NCI-H1436 (cell line): ENCODE results near the gene SLC2A5.

ENCODE experiments used
- DNase-seq: peaks from one replicate; lab custom pipeline; 2025; lab: John Stamatoyannopoulos, UW

SLC2A5 gene

GRCh38 chr1:9062021-9062471, 7.4 kb downstream of the SLC2A5 start:
- DNase-seq, result no peak

DNA sequence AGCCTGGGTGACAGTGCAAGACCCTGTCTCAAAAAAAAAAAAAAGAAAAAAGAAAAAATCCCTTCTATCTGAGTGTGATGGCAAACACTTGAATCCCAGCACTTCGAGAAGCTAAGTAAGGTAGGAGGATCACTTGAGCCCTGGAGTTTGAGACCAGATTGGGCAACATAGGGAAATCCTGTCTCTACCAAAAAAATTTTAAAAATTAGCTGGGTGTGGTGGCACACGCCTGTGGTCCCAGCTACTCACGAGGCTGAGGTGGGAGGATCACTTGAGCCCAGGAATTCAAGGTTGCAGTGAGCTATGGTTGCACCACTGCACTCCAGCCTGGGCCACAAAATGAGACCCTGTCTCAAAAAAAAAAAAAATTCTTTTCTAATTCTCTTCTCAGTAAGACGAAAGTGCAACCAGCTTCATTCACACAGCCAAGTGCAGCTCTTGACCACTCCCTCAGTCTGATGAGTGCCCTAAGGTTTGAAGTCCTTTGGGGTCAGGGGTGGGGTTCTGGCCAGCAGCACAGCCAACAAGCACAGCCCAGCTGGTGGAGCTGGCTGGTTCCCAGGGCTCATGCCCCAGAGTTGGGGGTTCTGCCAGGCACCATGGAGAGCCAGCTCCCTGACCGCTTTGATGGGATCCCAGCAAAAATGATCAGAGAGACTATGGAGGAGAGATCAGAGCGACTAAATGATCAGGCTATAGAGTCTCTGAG, 8.0 kb downstream of the SLC2A5 start:
- DNase-seq, result no peak

- no peak for DNase-seq
Observed at GRCh38 chr1:9059891-9060744, 9.3 kb downstream of the SLC2A5 start.

GRCh38 chr1:9058465-9058864, 11.0 kb downstream of the SLC2A5 start:
- DNase-seq, result no peak

DNA sequence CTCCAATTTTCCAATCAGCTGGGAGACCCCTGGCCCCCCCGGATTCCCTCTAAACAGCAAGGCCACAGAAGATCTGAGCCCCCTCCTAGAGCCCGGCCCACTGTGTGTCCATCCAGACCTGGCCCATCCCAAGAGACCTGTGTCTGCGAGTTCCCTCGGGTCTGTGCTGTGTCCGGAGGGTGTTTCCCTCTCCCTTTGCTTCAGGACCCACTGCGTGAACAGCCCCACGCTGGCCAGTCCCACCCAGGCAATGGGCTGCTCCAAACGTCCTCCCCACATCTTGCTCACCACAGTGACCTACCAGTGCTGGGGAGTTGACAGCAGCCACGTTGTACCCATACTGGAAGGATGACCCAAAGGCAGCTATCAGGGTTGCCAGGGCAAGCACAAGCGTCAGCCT, 11.6 kb downstream of the SLC2A5 start:
- DNase-seq, result no peak

DNA sequence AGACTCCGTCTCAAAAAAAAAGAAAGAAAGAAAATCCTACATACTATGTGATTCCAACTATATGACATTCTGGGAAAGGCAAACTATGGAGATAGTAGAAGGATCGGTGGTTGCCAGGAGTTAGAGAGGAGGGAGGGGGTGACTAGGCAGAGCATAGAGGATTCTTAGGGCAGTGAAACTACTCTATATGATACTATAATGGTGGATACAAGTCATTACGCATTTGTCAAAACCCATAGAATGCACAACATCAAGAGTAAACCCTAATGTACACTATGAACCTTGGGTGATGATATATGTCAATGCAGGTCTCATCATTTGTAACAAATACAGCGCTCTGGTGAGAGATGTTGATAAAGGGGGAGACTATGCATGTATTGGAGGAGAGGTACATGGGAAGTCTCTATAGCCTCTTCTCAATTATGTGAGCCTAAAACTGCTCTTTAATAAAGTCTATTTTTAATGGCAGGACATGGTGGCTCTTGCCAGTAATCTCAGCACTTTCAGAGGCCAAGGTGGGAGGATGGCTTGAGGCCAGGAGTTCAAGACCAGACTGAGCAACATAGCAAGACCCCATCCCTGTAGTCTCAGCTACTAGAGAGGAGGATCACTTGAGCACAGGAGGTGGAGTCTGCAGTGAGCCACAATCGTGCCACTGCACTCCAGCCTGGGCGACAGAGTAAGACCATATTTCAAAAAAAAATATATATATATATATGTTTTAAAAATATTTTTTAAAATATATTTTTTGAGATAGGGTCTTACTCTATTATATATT, 17.0 kb downstream of the SLC2A5 start:
- no peak for DNase-seq

GRCh38 chr1:9051379-9051778, 18.1 kb downstream of the SLC2A5 start:
- no peak for DNase-seq

GRCh38 chr1:9050803-9051202, 18.6 kb downstream of the SLC2A5 start:
- DNase-seq, result no peak

DNA sequence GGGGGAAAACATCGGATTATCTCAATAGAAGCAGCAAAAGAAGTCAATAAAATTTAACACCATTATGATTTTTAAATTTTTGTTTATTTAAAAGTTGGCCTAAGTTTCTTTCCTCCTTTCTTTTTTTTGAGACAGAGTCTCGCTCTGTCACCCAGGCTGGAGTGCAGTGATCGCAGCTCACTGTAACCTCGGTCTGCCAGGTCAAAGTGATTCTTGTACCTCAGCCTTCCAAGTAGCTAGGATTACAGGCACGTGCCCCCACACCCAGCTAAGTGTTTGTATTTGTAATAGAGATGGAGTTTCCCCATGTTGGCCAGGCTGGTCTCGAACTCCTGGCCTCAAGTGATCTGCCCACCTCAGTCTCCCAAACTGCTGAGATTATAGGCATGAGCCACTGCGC, 20.9 kb downstream of the SLC2A5 start:
- no peak for DNase-seq

DNA sequence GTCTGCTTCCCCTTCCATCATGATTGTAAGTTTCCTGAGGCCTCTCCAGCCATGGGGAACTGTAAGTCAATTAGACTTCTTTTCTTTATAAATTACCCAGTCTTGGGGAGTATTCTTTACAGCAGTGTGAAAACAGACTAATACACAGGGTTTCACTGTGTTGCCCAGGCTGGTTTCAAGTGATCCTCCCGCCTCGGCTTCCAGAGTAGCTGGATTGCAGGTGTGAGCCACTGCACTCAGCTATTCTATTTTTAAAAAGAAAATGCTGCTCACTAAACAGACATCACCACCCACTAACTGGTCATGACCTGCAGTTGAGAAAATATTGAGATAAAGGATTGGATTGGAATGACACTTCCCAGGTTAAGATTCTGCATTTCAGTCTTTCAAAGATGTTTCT, 22.4 kb downstream of the SLC2A5 start:
- no peak for DNase-seq

DNA sequence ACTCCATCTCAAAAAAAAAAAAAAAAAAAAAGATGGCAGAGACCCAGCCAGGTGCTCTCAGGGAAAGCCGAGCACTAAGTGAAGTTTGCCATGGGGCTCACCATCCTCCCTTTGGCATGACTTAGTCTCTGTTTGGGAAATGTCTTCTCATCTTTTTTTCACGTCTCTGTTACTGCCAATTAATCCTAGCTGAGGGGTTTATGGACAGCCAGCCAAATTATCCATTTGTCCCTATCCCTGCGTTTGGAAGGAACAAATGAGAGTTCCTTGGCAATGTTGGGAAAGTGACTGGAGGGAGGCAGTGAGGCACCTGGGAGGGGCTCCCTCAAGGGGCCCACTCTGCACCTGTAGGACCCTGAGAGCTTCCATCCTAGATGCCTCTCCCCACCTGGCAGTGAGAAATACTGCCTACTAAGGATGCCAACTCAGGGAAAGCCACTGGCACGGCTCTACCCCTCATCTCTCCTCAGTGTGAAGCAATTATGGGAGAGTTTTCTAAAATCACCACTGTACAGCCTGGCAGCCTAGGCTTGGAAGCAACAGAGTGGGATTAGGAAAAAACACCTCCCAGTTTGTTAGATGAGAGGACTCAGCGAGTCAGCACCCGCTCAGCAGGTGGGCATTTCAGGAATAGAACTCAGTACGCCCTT, 23.4 kb downstream of the SLC2A5 start:
- DNase-seq, result no peak

DNA sequence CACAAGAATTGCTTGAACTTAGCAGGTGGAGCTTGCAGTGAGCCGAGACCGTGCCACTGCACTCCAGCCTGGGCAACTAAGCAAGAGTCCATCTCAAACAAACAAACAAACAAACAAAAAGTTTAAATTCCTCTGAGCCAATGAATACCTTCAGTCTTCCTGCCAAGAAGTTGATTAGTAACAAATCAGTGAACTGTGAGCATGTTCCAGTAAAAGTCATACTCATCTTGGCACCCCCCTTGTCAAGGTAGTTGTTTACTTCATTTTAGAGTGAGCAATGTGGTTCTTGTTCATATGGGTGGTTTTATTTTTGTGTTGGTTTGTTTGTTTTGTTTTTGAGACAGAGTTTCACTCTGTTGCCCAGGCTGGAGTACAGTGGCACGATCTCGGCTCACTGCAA, 25.2 kb downstream of the SLC2A5 start:
- DNase-seq, result no peak

GRCh38 chr1:9042272-9042671, 27.2 kb downstream of the SLC2A5 start:
- no peak for DNase-seq

DNA sequence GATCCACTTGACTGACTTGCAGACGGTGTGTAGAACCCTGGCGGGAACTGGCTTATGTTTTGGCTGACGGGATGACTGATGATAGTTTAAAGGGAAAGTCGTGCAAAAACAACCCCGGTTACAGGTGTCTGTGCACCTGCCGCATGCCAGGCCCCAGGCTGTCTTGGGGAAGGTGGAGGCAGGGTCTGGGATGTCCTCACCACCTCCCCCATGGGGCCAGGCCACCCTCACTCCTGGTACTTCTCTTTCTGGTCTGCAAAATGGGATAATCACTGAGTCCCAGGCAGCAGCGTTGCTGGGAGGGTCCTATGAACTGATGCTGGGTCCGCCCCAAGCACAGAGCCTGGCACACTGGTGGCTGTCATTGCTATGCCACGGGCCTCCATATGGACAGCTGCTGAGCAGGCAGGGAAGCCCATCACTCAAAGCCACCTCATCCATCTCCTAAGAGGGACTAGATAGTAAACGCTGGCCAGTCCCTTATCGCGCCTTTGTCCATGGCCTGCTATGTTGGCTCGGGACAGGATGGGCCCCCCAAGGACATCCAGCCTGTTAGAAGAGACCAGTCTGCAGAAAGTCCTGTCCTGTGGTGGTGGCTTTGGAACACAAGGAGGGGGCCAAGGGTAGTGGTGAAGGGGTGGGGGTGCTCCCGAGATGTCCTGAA, 28.2 kb downstream of the SLC2A5 start:
- DNase-seq, result no peak

GRCh38 chr1:9040659-9041030, 28.8 kb downstream of the SLC2A5 start:
- no peak for DNase-seq

DNA sequence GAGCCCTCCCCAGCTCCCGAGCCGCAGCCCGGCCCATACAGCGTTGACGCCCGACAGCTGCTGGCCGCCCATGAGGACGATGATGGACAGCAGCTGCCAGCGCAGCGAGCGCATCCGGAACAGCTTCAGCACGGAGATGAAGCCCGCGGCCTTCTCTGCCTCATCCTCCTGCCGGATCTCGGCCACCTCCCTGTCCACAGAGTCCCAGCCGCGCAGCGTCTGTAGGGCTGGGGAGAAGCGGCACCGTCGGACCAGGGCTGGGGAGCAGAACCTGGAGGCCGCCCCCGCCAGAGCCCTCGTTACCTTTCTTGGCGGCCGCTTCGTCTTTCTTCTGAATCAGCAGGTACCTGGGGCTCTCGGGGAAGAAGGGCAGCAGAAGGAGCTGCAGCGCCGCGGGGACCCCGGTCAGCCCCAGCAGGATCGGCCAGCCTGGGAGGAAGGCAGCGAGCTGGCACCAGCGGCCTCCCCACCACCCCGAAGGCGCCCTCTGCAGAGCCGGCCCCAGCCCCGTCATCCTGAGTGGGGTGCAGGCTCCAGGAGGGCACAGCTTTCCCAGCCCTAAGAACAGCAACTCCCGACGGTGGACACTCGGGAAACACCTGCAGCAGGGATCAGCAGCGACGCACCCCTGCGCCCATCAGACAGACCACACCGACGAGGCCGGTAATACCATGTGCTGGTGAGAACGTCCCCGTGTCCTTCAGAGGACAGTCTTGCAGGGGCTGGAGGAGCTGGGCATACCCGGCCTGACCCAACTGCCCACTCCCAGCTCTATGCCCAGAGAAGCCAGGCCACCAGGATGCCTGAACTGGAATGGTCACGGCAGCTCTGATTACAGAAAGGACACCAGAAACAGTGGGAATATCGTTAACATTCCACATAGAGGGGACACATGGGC, 29.4 kb downstream of the SLC2A5 start:
- DNase-seq, result no peak

DNA sequence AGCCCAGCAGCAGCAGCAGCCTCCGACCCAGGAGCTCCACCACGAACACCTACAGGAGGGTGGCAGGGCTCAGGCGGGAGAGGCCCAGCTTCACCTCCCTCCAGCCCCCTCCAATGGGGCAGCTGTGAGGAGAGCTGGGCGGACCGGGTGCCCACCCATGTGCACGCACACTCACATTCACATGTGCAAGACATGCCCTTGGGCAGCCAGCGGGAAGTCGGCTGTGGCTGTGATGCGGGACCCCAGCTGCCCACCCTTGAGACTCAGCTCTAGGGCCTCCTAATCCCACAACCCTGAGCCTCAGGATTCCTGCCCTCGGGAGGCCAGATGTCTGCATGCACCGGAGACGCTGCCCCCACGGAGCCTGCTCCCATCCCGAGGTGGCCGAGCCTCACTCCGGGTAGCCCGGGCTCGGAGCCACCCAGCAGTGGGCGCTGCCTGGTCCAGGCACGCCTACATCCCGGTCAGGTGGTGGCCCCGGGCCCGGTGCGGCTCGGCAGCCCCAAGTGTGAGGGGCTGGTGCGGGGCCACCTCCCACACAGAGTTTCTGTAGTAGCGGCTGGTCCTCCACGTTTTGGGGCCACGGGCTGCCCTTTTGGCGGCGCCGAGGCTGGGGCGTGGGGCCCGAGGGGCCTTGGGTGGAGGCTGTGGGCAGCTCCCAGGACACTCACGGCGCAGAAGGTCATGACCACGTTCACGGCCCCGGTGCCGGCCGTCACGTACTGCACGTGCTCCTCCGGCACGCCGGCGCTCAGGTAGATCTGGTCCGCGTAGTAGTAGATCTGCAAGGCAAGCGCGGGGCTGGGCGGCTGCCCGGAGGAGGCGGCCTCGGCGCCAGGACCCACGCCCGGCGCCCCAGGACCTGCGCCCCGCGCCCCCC, 30.3 kb downstream of the SLC2A5 start:
- DNase-seq, result no peak

GRCh38 chr1:9038338-9038650, 31.1 kb downstream of the SLC2A5 start:
- no peak for DNase-seq

DNA sequence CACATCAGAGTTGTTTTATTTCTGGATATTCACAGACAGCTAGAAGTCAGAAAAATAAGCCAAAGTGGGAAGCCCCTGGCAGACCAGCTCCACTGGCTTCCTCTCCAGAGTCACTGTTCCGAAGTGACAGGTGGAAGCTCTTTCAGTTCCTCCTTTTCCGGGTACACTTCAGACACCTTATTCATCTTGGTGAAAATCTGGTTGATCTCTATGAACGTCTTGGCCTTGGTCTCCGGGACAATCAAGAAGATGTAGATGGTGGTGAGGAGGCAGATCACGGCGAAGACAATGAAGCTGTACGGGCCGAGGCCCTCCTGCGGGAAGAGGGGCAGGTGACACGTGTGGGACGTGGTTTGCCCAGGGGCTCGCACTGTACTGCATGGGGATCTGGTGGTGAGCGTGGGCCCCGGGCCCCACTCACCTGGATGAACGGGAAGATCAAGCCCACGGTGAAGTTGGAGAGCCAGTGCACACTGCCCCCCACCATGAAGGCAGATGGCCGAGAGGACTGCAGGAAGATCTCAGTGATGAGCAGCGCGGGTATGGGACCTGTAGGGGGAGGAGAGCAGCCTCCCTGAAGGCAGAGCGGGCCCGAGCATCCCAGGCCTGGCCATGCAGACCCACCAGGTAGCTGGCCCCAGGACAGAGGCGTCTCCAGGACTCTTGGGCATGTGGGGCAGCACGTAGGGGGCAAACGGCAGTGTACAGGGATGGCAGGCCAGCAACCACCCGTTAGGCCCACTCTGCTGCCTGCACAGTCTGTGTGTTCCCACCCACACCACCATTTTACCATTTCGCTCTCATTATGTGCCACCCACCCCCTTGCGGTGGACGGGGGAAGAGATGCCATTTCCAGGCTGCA, 31.7 kb downstream of the SLC2A5 start:
- no peak for DNase-seq
